HG02885 (cell line): ENCODE results near the gene IFTAP.
"Not testable (repeated sequence)": the region's sequence is repeated elsewhere in the genome, so short reads cannot be mapped to it uniquely, and the experiment has no call there.

Source experiments
- ATAC-seq: cut with Tn5 transposase; IDR thresholded peaks from one replicate; pipeline ENCODE4 v1.9.1; 2021; ENCODE audit warnings: mild to moderate bottlenecking; ENCODE audit not compliant: unreplicated experiment, poor library complexity

The IFTAP gene, protein sequence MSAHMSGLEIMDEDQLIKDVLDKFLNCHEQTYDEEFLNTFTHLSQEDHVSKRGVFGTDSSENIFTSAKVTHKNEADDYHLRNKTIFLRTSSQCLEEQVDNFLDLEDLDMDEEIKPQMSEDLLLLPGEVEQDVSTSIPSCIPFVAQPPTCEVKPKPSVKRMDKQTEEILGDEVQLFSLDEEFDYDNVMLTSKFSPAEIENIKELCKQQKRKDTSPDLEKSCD

DNA sequence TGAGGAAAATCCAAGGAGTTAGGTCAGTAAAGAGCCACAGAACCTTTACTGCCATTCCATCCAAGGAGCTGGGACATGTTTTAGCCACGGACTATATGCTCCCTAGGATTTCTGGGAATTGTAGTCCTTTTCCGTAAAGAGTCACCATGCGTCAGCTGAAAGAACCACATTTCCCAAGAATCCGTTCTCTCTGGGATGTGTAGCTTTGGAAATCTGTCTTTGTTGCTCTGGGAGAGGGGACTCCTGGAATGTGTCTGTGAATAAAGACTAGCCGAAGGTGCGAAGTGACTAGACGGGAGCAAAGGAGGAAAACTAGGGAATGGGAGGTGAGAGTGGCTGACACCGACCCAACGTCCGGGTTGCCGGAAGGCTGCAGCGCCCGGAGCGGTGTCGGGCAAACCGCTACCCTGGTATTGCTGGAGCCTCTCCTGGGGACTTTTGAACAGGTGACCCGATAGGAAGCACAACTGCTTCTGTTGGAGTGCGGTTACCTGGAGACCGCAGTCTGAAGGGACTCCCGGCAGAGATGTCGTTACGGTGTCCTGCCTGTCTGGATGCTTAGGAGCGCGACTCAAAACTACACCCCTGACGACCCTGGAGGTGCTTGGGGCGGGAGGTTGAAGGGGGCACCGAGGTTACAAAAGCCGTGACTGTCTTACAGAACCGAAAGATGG, at the start of gene IFTAP:
Gene IFTAP (plus strand): TSS at position 187 of the 674 bp plus-strand sequence. CDS start 15,602 bp downstream, outside the sequence.
- peak; percentile 97 for ATAC-seq

DNA sequence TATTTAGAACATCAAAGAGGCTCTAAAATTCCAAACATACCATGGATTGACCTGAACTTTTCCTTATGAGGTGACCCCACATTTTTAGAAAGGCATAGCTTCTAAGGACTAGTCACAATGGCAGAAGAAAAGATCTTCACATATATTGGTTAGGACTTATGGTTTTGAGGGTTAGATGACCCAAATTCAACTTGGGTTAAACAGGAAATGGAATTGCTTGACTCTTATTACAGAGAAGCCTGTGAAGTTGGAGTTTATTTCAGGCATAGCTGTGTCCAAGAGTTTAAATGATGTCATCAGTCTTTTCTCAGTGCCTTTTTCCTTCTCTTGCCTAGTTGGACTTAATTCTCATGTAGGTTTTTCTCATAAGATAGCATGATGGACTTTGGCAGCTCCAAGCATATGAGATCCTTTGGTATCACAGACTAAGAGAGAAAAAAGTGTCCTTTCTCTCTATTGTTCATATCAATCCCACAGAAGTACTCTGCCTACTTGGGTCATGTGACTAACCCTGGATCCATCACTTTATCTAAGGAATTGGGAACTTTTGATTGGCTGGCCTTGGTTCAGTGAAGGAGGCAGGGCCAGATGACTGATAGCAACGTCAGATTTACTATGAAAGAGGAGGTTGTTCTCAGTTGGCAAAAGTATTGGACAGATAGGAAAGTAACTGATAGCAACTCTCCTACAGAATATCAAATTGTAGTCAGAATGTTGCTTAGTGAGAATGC, 43.8 kb upstream of the IFTAP start:
- no peak for ATAC-seq

DNA sequence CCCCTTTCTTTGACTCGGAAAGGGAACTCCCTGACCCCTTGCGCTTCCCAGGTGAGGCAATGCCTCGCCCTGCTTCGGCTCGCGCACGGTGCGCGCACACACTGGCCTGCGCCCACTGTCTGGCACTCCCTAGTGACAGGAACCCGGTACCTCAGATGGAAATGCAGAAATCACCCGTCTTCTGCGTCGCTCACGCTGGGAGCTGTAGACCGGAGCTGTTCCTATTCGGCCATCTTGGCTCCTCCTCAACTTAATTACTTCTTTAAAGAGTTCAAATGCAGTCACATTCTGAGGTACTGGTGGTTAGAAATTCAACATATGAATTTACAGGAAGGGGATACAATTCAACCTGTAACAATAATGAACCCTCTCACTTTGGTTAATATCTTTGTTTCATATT, 36.9 kb upstream of the IFTAP start:
- not testable (repeated sequence) for ATAC-seq

DNA sequence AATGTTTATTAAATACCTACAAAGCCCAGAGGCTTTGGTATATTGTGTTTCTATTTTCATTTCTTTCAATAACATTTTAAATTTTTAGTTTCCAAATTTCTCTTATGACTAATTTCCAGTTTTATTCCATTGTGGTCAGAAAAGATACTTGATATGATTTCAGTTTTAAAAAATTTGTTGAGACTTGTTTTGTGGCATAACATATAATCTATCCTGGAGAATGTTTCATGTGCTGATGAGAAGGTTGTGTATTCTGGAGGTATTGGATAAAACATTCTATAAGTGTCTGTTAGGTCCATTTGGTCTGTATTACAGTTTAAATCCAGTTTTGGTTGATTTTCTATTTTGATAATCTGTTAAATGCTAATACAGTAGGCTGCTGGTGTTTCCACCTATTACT, 36.3 kb upstream of the IFTAP start:
- ATAC-seq: no peak

DNA sequence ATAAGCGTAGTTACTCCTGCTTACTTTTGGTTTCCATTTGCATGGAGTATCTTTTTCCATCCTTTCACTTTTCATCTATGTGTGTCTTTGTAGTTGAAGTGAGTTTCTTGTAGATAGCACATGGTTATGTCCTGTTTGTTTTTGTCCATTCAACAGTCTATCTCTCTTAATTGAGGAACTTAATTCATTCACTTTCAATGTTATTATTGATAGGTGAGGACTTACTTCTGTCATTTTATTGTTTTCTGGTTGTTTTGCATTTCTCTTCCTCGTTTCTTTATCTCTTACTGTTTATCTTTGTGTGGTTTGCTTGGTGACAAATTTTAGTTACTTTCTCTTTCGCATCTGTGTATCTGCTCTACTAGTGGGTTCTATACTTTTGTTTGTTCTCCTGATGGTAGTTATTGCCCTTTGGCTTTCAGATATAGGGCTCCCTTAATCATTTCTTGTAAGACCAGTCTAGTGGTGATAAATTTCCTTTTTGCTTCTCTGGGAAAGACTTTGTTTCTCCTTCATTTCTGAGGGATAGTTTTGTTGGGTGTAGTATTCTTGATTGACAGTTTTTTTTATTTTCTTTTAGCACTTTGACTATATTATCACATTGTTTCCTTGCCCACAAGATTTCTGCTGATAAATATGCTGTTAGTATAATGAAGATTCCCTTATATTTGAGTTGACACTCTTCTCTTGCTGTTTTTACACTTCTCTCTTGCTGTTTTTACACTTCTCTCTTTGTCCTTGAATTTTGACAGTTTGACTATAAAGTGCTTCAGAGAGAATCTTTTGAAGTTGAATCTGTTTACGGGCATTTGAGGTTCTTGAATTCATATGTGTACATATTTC, 35.5 kb upstream of the IFTAP start:
- ATAC-seq: peak; percentile 98

DNA sequence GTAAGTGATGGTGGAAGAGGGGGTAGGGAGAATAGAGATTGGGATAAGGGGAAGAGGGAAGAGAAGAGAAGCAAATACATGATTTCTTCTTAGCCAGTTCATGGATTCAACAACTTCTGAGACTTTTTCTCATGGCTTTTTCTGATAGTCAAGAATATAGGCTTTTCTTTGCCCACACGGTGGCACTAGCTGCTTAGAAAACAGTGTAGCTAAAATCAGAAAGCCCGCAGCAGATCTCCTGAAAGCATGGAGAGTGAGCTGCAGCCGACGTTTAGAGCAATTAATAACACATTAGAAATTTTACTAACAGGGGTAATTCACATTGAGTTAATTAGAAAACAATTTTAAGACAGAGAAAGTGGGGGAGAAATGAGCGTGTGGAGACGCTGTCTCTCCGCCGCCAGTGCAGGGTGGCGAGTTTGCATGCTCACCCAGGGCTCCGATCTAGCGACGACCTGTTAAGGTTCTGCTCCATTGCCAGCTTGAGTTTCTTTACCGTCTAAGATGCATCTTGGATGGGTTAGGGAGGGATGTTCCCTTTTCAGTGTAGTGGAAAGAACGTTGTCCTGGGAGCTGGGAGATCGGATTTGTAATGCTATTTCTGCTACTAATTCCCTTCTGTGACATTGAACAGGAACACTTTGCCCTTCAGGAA, 29.8 kb upstream of the IFTAP start:
- peak; percentile 85 for ATAC-seq

DNA sequence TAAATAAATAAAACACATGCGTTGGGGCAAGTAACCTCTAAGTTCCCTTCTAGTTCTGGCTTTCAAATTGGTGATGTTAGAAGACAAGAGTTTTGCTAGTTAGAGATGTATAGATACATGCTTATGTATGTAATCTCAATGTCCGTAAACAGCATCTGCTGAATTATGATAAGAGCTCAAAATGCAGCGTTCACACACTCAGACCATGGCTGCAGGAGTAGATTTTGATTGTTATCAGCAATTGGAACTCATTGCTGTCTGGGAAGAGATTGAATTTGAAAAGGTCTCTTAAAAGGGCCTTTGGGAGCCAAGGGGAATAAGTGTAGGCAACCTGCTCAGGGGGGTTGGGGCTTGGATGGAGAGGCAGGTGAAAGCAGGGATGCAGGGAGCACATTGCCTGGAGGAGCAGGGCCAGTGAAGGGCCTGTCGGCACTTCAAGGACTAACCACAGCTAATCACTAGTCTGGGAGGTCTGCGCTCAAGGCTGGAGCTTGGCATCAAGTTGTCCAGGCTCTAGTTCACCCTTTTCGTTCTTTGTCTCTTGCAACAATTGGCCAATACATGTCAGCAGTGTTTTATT, 29.2 kb upstream of the IFTAP start:
- ATAC-seq: no peak

DNA sequence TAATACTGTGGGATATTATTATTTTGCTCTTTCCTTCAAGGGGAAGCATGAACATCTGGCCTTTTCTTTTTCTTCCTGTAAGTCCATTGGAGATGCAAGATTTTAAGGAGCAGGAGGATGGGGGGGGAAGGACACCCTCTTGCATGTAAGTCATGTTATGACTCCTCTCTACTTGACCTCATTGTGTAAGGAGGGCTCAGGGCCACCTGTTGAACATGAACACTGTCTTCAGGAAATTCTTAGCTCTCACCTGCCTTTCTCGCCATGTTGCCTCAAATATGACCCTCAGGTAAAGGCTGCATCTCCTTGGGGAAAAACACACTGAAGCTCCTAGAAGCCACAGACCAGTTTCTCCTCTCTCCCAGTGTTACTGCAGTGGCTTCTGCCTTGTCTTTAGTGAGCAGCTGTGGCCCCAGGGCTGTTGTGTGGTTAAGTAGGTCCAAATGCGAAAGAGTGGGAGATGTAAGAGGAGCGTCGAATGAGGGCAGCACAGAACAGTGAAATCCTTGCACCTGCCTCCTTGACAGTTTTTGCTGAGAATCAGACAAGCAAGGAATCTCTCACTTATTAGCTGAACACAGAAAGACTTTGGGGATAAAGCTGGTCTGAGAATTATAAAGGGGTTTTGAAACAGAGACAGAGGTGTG, 27.8 kb upstream of the IFTAP start:
- no peak for ATAC-seq

DNA sequence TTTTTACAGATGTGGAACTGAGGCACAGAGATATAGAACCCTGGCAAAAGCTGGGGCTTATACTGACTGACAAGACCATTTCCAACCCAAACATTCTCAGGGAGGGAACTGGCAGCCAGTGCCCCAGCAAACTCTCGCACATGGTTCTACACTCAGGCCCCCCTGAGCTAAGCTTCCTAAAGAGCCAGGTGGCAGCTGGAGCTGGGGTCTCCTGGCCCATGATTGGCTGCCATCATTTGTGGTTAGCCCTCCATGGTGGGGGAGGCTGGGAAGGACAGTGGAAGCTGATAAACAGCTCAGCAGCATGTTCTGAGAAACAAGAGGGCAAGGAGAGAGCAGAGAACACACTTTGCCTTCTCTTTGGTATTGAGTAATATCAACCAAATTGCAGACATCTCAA, 26.6 kb upstream of the IFTAP start, which contains the start of gene RAG1:
Gene RAG1 (plus strand): TSS at position 314 of the 400 bp plus-strand sequence. CDS start 5,298 bp downstream, outside the sequence.
- ATAC-seq: no peak

DNA sequence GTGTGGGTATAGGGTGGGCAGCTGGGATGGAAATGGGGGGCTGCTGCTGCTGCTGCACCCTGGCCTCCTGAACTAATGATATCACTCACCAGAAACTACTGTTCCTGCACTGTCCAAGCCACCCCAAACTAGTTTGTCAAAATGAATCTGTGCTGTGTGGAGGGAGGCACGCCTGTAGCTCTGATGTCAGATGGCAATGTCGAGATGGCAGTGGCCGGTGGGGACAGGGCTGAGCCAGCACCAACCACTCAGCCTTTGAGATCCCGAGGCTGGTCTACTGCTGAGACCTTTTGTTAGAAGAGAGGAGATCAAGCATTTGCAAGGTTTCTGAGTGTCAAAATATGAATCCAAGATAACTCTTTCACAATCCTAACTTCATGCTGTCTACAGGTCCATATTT, 25.2 kb upstream of the IFTAP start:
- no peak for ATAC-seq

DNA sequence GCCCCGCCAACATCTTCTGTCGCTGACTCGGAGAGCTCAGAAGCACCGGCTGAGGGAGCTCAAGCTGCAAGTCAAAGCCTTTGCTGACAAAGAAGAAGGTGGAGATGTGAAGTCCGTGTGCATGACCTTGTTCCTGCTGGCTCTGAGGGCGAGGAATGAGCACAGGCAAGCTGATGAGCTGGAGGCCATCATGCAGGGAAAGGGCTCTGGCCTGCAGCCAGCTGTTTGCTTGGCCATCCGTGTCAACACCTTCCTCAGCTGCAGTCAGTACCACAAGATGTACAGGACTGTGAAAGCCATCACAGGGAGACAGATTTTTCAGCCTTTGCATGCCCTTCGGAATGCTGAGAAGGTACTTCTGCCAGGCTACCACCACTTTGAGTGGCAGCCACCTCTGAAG, 19.8 kb upstream of the IFTAP start:
- no peak for ATAC-seq

DNA sequence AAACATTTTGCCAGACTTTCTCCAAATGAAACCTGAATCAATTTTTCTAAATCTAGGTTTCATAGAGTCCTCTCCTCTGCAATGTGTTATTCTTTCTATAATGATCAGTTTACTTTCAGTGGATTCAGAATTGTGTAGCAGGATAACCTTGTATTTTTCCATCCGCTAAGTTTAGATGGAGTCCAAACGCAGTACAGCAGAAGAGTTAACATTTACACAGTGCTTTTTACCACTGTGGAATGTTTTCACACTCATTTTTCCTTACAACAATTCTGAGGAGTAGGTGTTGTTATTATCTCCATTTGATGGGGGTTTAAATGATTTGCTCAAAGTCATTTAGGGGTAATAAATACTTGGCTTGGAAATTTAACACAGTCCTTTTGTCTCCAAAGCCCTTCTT, 16.9 kb upstream of the IFTAP start:
- no peak for ATAC-seq

DNA sequence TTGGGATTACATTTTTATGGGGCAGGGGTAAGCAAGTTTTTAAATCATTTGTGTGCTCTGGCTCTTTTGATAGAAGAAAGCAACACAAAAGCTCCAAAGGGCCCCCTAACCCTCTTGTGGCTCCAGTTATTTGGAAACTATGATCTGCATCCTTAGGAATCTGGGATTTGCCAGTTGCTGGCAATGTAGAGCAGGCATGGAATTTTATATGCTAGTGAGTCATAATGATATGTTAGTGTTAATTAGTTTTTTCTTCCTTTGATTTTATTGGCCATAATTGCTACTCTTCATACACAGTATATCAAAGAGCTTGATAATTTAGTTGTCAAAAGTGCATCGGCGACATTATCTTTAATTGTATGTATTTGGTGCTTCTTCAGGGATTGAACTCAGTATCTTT, 16.4 kb upstream of the IFTAP start:
- ATAC-seq: no peak

DNA sequence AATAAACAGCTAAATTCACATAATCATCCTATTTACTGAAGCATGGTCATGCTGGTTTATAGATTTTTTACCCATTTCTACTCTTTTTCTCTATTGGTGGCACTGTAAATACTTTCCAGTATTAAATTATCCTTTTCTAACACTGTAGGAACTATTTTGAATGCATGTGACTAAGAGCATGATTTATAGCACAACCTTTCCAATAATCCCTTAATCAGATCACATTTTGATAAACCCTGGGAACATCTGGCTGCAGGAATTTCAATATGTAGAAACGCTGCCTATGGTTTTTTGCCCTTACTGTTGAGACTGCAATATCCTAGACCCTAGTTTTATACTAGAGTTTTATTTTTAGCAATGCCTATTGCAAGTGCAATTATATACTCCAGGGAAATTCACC, 15.8 kb upstream of the IFTAP start:
- no peak for ATAC-seq

DNA sequence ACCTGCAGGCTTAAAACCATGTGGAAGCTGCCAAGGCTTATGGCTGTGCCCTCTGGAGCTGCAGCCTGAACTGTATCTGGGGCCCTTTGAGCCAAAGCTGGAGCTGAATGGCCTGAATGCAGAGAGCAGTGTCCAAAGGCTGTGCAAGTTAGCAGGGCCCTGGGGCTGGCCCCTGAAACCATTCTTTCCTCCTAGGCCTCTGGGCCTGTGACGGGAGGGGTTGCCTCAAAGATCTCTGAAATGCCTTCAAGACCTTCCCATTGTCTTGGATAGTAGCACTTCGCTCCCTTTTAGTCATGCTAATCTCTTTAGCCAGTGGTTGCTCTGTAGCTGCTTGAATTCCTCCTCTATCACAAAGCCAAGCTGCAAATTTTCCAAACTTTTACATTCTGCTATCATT, 12.8 kb upstream of the IFTAP start:
- ATAC-seq: no peak

DNA sequence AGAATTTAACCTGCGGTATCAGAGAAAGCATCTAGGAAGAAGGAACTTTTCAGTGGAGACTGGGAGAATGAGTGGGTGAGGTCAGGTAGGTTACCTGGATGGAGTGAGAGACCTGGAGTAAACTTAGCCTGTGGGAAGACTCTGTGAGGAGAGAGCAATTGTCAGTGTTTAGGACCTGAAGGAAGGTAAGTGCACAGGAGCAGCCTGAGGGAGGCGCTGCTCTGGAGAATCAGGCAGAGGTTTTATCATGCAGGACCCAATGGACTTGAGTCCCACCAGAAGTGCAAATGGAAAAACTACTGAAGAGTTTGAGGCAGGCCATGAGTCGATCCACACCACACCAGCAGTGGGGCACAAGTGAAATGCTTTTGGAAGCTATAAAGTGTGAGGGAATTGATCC, 10.6 kb upstream of the IFTAP start:
- no peak for ATAC-seq

DNA sequence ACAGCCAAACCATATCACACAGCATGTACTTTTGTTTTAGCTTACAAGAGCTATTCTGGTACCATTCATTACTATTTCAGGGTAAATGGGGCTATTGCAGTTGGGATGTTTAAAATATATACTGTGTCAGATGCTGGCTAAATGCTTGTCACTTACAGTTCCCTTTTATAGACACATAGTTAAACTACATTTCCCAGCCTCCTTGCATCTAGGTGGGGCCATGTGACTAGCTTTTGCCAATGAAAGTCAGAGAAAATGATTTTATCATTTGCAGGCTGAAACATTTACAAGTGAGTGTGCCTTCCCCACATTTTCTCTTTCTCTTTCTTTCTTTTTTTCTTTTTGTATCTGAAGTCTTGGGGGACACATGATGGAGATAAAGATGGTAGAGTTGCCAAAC, 7.8 kb upstream of the IFTAP start:
- peak; percentile 89 for ATAC-seq

DNA sequence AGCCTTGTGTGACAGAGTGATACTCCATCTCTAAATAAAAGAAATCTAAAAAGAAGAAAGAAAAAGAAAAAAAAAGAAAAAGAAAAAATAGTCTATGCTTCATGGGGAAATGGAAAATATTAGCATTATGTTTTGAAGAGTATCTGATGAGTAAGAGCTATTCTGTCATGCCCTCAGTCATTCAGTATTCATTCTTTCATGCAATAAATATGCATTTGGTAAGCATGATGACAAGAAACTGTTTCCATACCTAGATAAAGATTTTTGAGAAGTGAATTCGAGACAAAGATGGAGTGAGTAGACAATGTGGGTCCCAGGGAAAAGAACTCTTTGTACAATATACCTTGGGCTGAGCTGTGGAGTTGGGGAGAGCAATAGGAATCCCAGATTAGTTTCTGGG, 6.2 kb upstream of the IFTAP start:
- ATAC-seq: no peak

DNA sequence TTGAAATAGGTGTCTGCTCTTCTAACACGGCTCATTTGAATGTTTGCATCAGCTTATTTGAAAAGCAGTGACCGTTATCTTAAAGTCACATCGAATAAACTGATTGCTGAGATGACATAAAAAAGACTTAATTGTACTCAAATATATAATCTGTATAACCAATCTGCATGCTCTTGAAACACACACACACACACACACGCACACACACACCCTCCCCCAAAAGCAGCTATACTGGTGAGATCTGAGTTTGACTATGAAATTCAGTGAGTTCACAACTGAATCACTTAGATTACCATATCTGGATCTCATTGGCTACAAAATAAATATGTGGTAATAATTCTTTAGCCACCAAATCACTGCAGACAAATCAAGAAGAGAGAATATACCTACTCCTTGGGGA, 3.8 kb upstream of the IFTAP start:
- no peak for ATAC-seq
